CD14-positive monocyte (primary cell): ENCODE results near the gene SLC22A23. TPM values are rescaled to one million over a fixed set of nuclear protein-coding genes. Genes with fewer than 3 reads are reported as not detected.
A peak's percentile ranks its signal among the peaks of the same experiment; 100 is the strongest.

Source experiments
- DNase-seq, 3 donors: peaks; one replicate each; pipeline ENCODE4 v3.0.0-alpha.2; 2011 to 2022
- H2AFZ ChIP-seq: 2 replicates; pipeline ENCODE4 v1.6.0; 2012; ENCODE audit warnings: mild to moderate bottlenecking, low read depth, low read length, inconsistent platforms; ENCODE audit not compliant: insufficient read depth, poor library complexity, severe bottlenecking
- H3K27ac ChIP-seq, 2 donors: 1 replicate in 1 of 2; 2 replicates in 1 of 2; pipeline ENCODE4 v1.5.1; 2012 to 2013; ENCODE audit warnings: low read length in 2 of 2, control low read depth in 1 of 2, inconsistent platforms in 1 of 2, low read depth in 1 of 2, mild to moderate bottlenecking in 1 of 2
- H3K27me3 ChIP-seq, 2 donors: one replicate each; pipeline versions ENCODE4 v1.6.0 to v1.6.1; 2011 to 2013; ENCODE audit warnings: low read length in 2 of 2; ENCODE audit not compliant: control insufficient read depth in 2 of 2, insufficient read depth in 2 of 2
- H3K36me3 ChIP-seq, 2 donors: replicated peaks in 1 of 2; 1 replicate in 1 of 2; 2 replicates in 1 of 2; pipeline versions ENCODE4 v1.5.1 to v1.6.1; 2012 to 2013; ENCODE audit warnings: low read length in 2 of 2, control low read depth in 1 of 2, inconsistent platforms in 1 of 2, mild to moderate bottlenecking in 1 of 2; ENCODE audit not compliant: insufficient read depth in 2 of 2, control insufficient read depth in 1 of 2
- H3K4me1 ChIP-seq, 2 donors: 1 replicate in 1 of 2; 2 replicates in 1 of 2; pipeline versions ENCODE4 v1.5.1 to v1.6.1; 2012 to 2013; ENCODE audit warnings: low read length in 2 of 2, control low read depth in 1 of 2, inconsistent platforms in 1 of 2, mild to moderate bottlenecking in 1 of 2, moderate library complexity in 1 of 2; ENCODE audit not compliant: insufficient read depth in 2 of 2, control insufficient read depth in 1 of 2
- H3K4me2 ChIP-seq: replicated peaks from 2 replicates; pipeline ENCODE3; 2012; ENCODE audit warnings: low read length, moderate library complexity, mild to moderate bottlenecking; ENCODE audit not compliant: poor library complexity, severe bottlenecking; ENCODE audit errors: extremely low read depth
- H3K4me3 ChIP-seq, 3 experiments: fragments of 200-600 bp in 1 of 3; sonication (generic) in 1 of 3; replicated peaks in 1 of 3; 1 replicate in 2 of 3; 2 replicates in 1 of 3; pipeline ENCODE4 v1.5.1; 2011 to 2013; ENCODE audit warnings: low read length in 3 of 3, mild to moderate bottlenecking in 3 of 3, control low read depth in 2 of 3, low read depth in 2 of 3, inconsistent platforms in 1 of 3, moderate library complexity in 1 of 3
- H3K79me2 ChIP-seq: 2 replicates; pipeline ENCODE4 v1.6.0; 2012; ENCODE audit warnings: mild to moderate bottlenecking, control low read depth, inconsistent platforms, low read length, moderate library complexity; ENCODE audit not compliant: insufficient read depth
- H3K9ac ChIP-seq: 2 replicates; pipeline ENCODE4 v1.6.0; 2017; ENCODE audit warnings: low read length, mild to moderate bottlenecking; ENCODE audit not compliant: insufficient read depth, poor library complexity, severe bottlenecking
- H3K9me3 ChIP-seq, 2 donors: replicated peaks in 1 of 2; 1 replicate in 1 of 2; 2 replicates in 1 of 2; pipeline versions ENCODE4 v1.5.1 to v1.6.1; 2012 to 2013; ENCODE audit warnings: low read length in 2 of 2, control low read depth in 1 of 2; ENCODE audit not compliant: control insufficient read depth in 1 of 2, insufficient read depth in 1 of 2
- H4K20me1 ChIP-seq: 2 replicates; pipeline ENCODE4 v1.6.0; 2012; ENCODE audit warnings: mild to moderate bottlenecking, low read length, control low read depth, moderate library complexity; ENCODE audit not compliant: insufficient read depth
- H3K27ac Mint-ChIP-seq, 7 donors: one replicate each; pipeline ENCODE4 v1.8.0; 2020; ENCODE audit warnings: mild to moderate bottlenecking in 7 of 7, mixed read lengths in 7 of 7, moderate library complexity in 6 of 7, inconsistent platforms in 2 of 7
- H3K27me3 Mint-ChIP-seq, 3 donors: one replicate each; pipeline ENCODE4 v1.8.0; 2021 to 2022; ENCODE audit warnings: low read depth in 3 of 3, mild to moderate bottlenecking in 3 of 3, mixed read lengths in 3 of 3, moderate library complexity in 3 of 3, inconsistent platforms in 1 of 3
- H3K36me3 Mint-ChIP-seq, 2 donors: one replicate each; pipeline ENCODE4 v1.8.0; 2020; ENCODE audit warnings: mixed read lengths in 2 of 2, inconsistent platforms in 1 of 2, mild to moderate bottlenecking in 1 of 2
- H3K4me1 Mint-ChIP-seq: one replicate; pipeline ENCODE4 v1.8.0; 2020; ENCODE audit warnings: mild to moderate bottlenecking, mixed read lengths
- H3K4me3 Mint-ChIP-seq, 2 donors: one replicate each; pipeline ENCODE4 v1.8.0; 2020; ENCODE audit warnings: mild to moderate bottlenecking in 2 of 2, mixed read lengths in 2 of 2, moderate library complexity in 1 of 2
- H3K9me3 Mint-ChIP-seq, 7 donors: one replicate each; pipeline ENCODE4 v1.8.0; 2020 to 2022; ENCODE audit warnings: mixed read lengths in 7 of 7, mild to moderate bottlenecking in 6 of 7, moderate library complexity in 6 of 7, inconsistent platforms in 2 of 7
- CTCF ChIP-seq: fragments of 200-600 bp; IDR thresholded peaks from one replicate; pipeline ENCODE4 v1.8.0; 2022; ENCODE audit warnings: antibody characterized with exemption, mild to moderate bottlenecking
- whole genome bisulfite sequencing: methylation state at CpG from one replicate; pipeline ENCODE4 v1.1.5; 2013; ENCODE audit warnings: missing lambda C conversion rate; ENCODE audit not compliant: insufficient coverage; 5-methylcytosine and 5-hydroxymethylcytosine counted together
- intact Hi-C, 2 donors: fragments of 100-400 bp; cut with micrococcal nuclease; formaldehyde crosslinking; loops; one replicate each; pipeline versions ENCODE4 v1.15.0 to v1.15.1; 2023
- polyA plus RNA-seq, 3 donors: library from polyadenylated mRNA; depleted of rRNA in 1 of 3; unstranded in 2 of 3; stranded (reverse) in 1 of 3; fragments of 300-500 nt in 2 of 3; fragments of >200 nt in 1 of 3; fragmentation: Illumina TruSeq in 2 of 3; gene quantifications; 1 replicate in 2 of 3; 2 replicates in 1 of 3; pipeline ENCODE4 v1.2.3, GENCODE V29; 2012 to 2021

SLC22A23 gene
- polyA plus RNA-seq, 3 donors: 0.08 TPM; not detected in 2

GRCh38 chr6:3251462-3252314 lies 205.2 kb downstream of the SLC22A23 start:
- Histone ChIP-seq H3K4me1 (peaks cover 5 to 13% of the 10 kb centered on the region in 2 donors), H4K20me1 (no peaks in the 10 kb centered on the region), H2AFZ (peak overlapping the region; percentile 71), H3K27ac (no peak overlapping the region), H3K9ac (no peak overlapping the region), H3K9me3 (peaks cover 0 to 3% of the 10 kb centered on the region in 2 donors), H3K27me3 (peaks cover 0 to 31% of the 10 kb centered on the region in 2 donors), H3K4me2 (peak overlapping the region; percentile 63), H3K36me3 (no peaks in the 10 kb centered on the region), H3K4me3 (peak overlapping the region in 1 of 3 experiments; percentile 59), H3K79me2 (no peaks in the 10 kb centered on the region)
- Mint-ChIP-seq H3K36me3 (no peaks in the 10 kb centered on the region), H3K9me3 (peaks cover 6 to 15% (median 8%) of the 10 kb centered on the region in 7 donors), H3K4me3 (peak overlapping the region; percentile 56 to 84), H3K27me3 (peaks cover 37 to 46% (median 40%) of the 10 kb centered on the region in 3 donors), H3K27ac (peak overlapping the region in 1 of 7 donors; percentile 69), H3K4me1 (peaks cover 10% of the 10 kb centered on the region)
- WGBS: 48% methylated on average over 8 of the region's 20 CpGs
- intact Hi-C loops: loop anchor here (1.0 to 10.0 kb wide), 3 partner anchors 125 to 257 kb away; partner anchors contain the start of gene NQO2 (in 2 of the 2)
- TF ChIP-seq CTCF: peak; percentile 96
- DNase-seq: peak; percentile 54 to 64 (median 63)

GRCh38 chr6:3250231-3250675 lies 206.6 kb downstream of the SLC22A23 start:
- Histone ChIP-seq H4K20me1 (no peaks in the 10 kb centered on the region), H3K27ac (no peak overlapping the region), H3K9me3 (peaks cover 0 to 3% of the 10 kb centered on the region in 2 donors), H3K4me2 (no peak overlapping the region), H3K36me3 (no peaks in the 10 kb centered on the region), H3K27me3 (peaks cover 0 to 25% of the 10 kb centered on the region in 2 donors), H3K79me2 (no peaks in the 10 kb centered on the region), H2AFZ (no peak overlapping the region), H3K4me1 (peaks cover 5 to 13% of the 10 kb centered on the region in 2 donors), H3K4me3 (no peak overlapping the region), H3K9ac (no peak overlapping the region)
- intact Hi-C loops: loop anchor here (2.0 to 10.0 kb wide), 2 partner anchors 123 to 255 kb away; partner anchors contain the start of gene NQO2 (in 2 of the 2)
- no peak for TF ChIP-seq CTCF
- Mint-ChIP-seq H3K9me3 (peaks cover 6 to 15% (median 7%) of the 10 kb centered on the region in 7 donors), H3K4me1 (peaks cover 10% of the 10 kb centered on the region), H3K27ac (no peak overlapping the region), H3K4me3 (peak overlapping the region in 1 of 2 donors; percentile 40), H3K27me3 (peaks cover 31 to 45% (median 41%) of the 10 kb centered on the region in 3 donors), H3K36me3 (no peaks in the 10 kb centered on the region)
- DNase-seq: no peak
- 96% methylated on average over 9 of the region's 9 CpGs for WGBS
